SK-N-DZ (cell line): ENCODE data around the gene CEP295NL.
"Not testable (repeated sequence)": the region's sequence is repeated elsewhere in the genome, so short reads cannot be mapped to it uniquely, and the experiment has no call there.

Experiments
- DNase-seq: peaks from one replicate; pipeline ENCODE4 v3.0.0-alpha.2; 2015; ENCODE audit warnings: low spot score

Gene CEP295NL

GRCh38 chr17:78910497-78911284, 7.7 kb upstream of the CEP295NL start:
- DNase-seq = no peak

GRCh38 chr17:78908426-78908825, 5.4 kb upstream of the CEP295NL start:
- DNase-seq = no peak

- no peak for DNase-seq
Observed at GRCh38 chr17:78905541-78905940, 2.5 kb upstream of the CEP295NL start.

- no peak for DNase-seq
Observed at GRCh38 chr17:78905116-78905515, 2.1 kb upstream of the CEP295NL start.

- no peak for DNase-seq
Observed at GRCh38 chr17:78904371-78904770, 1.4 kb upstream of the CEP295NL start.

- not testable (repeated sequence) for DNase-seq
Observed at GRCh38 chr17:78902231-78902630, 770 bp downstream of the CEP295NL start.

- DNase-seq = no peak
Observed at GRCh38 chr17:78901806-78902205, 1.2 kb downstream of the CEP295NL start.

GRCh38 chr17:78900816-78901215, 2.2 kb downstream of the CEP295NL start:
- no peak for DNase-seq

- DNase-seq = no peak
Observed at GRCh38 chr17:78899361-78900260, 3.4 kb downstream of the CEP295NL start.

GRCh38 chr17:78898947-78899346, 4.1 kb downstream of the CEP295NL start:
- no peak for DNase-seq

GRCh38 chr17:78898075-78898836, 4.7 kb downstream of the CEP295NL start:
- no peak for DNase-seq

- no peak for DNase-seq
Observed at GRCh38 chr17:78897664-78898047, 5.3 kb downstream of the CEP295NL start.

GRCh38 chr17:78896834-78897663, 6.0 kb downstream of the CEP295NL start:
- no peak for DNase-seq

- DNase-seq = no peak
Observed at GRCh38 chr17:78896091-78896833, 6.7 kb downstream of the CEP295NL start.

- no peak for DNase-seq
Observed at GRCh38 chr17:78895322-78895721, 7.7 kb downstream of the CEP295NL start.

- no peak for DNase-seq
Observed at GRCh38 chr17:78893684-78894083, 9.3 kb downstream of the CEP295NL start.

- no peak for DNase-seq
Observed at GRCh38 chr17:78892936-78893379, 10.0 kb downstream of the CEP295NL start.

- DNase-seq = no peak
Observed at GRCh38 chr17:78892520-78892919, 10.5 kb downstream of the CEP295NL start.

GRCh38 chr17:78892062-78892456, 10.9 kb downstream of the CEP295NL start:
- DNase-seq = no peak

- DNase-seq = no peak
Observed at GRCh38 chr17:78891406-78892061, 11.5 kb downstream of the CEP295NL start.
